Stimulated activated CD4-positive, alpha-beta T cell treated with anti-CD3 and anti-CD28 coated beads, Interleukin-12 subunit alpha, Interleukin-12 subunit beta, amount 100 ng/mL, for 4 hours (primary cell): ENCODE measurements around the gene PMVK.
"Not testable (repeated sequence)": the region's sequence is repeated elsewhere in the genome, so short reads cannot be mapped to it uniquely, and the experiment has no call there.

Experiments used
- DNase-seq: peaks from one replicate; pipeline ENCODE4 v3.0.0-alpha.2; 2020

Gene PMVK

DNA sequence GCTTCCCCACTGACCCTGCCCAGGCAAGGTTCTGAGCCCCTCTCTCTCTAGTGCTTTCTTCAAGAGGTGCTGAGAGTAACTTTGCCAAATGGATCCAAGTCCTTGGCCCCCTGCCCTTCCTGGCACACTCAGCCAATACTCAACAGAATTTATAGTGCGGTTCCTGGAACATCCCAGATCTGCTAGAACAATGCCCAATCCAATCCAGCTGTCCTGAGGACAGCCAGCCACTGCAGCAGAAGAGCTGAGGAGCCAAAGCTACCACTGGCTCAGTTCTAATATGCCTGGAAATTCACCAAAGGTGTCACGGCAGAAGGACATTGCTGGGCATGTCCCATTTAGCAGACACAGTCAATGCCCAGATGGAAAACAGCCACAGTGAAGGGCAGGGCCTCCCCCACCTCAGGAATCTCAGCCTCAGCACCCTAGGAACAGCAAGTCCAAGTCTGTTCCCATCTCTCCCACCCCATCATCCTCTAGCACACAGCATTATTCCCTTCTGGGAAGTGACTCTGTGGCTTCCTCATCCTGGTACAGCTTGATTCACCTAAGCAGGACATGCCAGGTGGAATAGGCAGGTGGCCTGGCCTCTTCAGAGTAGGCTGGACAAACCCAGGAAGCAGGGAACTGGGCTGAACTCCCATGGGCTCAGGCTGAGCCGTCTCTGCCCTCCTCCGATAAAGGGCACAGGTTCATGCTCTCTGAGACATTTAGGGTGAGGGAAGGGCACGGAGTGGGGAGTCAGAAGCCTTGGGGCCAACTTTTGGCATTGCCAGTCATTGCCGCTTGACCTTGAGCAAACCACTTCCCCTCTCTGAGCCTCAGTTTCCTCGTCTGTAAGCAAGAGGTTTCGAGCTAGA is 24.6 kb downstream of the PMVK start:
- DNase-seq = no peak

GRCh38 chr1:154910851-154911250 is 25.7 kb downstream of the PMVK start:
- no peak for DNase-seq

- no peak for DNase-seq
Observed at GRCh38 chr1:154908937-154909336, 27.6 kb downstream of the PMVK start.

- DNase-seq = not testable (repeated sequence)
Observed at GRCh38 chr1:154908129-154908528, 28.4 kb downstream of the PMVK start.

DNA sequence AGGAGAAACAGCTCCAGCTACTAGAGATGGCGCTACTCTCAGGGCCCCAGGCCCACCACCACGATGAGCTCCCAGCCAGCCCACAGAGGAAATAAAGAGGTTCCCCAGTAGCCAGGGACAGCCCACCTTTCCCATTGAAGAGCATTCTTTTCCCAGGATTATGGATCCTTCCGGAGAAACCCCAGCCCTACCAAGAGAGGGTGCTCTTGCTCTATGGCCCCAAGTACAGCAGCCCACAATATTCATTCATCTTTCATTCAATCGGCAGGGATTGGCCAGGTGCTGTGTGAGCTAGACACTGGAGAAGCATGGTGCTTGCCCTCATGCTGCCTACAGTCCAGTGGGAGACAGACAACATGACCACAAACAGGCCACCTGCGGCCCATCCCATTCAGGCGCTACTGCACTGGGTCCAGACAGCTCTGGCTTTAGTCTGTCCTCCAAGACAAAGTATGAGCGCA is 29.9 kb downstream of the PMVK start:
- no peak for DNase-seq

GRCh38 chr1:154902938-154903566 is 33.5 kb downstream of the PMVK start:
- DNase-seq = no peak

- no peak for DNase-seq
Observed at GRCh38 chr1:154901591-154901990, 34.9 kb downstream of the PMVK start.

DNA sequence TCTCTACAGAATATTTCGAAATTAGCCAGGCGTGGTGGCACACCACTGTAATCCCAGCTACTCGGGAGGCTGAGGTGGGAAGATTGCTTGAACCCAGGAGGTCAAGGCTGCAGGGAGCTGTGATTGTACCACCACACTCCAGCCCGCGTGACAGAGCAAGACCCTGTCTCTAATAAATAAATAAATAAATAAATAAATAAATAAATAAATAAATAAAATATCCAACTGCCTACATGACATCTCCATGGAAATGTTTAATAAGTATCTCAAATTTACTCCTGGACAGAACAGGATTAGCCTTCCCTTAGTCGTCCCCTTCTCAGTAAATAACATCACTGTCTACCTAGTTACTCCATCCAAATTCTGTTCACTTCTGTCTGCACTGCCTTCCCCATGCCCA is 37.5 kb downstream of the PMVK start:
- no peak for DNase-seq

GRCh38 chr1:154896771-154897286 is 39.7 kb downstream of the PMVK start:
- DNase-seq = no peak

- no peak for DNase-seq
Observed at GRCh38 chr1:154895798-154896197, 40.7 kb downstream of the PMVK start.

- DNase-seq = no peak
Observed at GRCh38 chr1:154891452-154891851, 45.1 kb downstream of the PMVK start.

- DNase-seq = no peak
Observed at GRCh38 chr1:154888757-154889156, 47.8 kb downstream of the PMVK start.

- DNase-seq = no peak
Observed at GRCh38 chr1:154886281-154887015, 50.1 kb downstream of the PMVK start.

DNA sequence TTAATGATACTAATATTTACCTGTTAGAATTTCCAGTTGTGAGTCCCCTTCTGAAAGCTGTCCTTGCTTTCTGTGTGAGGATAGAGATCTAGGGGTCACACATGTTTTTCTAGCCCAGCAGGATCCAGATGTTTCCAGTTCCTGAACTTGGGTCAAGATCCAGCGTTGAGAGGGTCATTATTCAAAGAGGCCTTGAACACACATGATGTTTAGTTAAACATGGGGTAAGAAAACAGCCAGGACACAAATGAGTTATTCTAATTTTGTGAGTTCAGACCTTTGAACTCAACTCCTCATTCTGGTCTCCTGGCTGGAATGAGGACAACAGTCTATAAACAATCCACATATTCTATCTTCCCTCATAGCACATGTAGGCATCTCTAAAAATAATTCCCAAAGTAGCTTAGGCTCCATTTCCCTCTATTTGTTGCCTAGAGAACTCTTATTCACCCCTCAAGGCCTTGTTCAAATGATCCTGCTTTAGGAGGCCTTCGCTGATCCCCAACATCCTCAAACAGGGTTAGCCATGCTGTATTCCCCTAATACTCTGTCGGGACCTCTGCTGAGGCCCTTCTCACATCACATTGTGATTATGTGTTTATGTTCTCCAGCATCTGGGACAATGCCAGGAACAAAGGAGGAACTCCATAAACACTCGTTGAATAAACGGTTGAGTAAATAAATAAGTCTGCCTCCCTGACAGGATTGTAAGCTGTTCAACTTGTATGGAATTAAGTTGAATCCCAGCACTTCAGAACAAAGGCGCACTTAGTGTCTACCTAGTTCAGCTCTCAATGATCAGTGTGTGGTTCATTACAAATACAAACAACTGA is 51.4 kb downstream of the PMVK start:
- DNase-seq = no peak

DNA sequence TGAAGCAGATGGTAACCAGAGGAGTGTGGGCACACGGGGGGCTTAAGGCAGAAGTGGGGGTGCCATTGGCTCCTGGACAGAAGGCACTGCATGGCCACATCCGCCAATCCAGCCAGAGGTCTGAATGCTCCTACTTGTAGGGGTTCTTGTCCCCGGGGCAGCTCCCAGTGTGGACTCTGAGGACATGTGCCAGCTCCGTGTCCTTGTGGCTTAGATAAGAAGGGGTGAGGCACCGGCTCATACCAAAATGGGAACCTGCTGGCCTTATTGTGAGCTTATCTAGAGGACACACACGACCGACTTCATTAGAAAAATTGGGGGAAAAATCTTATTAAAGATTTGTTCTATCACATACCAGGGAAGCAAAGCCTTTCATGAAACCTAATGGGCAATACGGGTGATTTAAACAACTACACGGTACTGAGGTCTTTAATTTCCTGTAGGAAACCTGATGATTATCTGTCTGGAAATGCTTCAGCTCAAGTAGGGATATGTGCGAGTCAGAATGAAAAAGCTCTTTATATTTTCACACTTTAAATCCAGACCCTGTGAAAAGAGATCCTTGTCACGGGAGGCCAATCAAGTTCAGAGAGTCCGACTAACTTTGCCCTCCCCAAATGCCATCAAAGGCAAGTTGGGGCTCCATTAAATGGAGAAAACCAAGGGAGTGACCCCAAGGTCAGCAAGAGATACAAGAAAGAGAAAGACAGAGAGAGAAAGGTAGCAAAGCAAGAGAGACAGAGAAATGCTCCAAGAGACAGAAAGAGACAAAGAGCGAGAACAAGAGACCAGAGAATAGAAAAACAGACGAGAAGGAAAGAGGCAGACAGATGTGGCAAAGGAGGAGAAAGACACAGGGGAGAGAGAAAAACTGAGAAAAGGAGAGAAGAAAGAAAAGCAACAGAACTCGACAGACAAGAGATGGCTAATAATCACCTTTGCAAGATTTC is 52.3 kb downstream of the PMVK start:
- DNase-seq = no peak

- DNase-seq = no peak
Observed at GRCh38 chr1:154881820-154882535, 54.5 kb downstream of the PMVK start.

DNA sequence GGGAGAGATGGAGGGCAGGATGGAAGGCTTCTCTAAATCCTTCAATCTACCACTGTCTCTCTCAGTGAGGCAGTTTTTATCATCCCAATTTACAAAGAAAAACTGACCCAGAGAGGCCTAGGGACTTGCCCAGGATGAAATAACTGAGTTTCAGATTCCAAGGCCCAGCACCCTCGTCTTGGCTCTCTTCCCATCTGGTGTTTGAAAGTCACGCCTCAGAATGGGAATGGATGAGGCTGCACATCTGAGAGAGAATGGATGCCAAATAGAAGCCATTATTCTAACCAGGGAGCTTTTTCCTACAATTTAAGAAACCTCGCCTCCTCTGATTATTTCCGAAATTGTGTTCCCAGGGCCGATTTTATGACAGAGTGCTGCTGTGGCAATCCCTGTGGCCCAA is 55.8 kb downstream of the PMVK start:
- DNase-seq = no peak

DNA sequence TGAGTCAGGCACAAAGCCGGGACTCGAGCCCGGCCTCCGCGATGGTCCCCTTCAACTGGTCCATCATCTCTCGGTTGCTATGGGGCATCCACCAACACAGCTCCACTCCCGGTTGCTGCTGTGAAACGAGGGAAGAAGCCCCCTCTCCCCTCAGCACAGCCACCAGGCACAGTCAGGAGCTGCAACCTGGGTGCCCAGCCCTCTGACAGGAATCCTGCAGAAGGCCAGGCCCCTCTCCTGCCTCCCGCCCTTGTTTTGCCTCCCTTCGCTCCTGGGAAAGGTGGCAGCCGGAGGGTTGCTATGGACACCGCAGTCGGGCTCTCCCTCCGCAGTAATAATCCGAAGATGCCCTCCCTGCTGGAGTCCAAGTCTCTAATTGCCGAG is 57.5 kb downstream of the PMVK start:
- no peak for DNase-seq

GRCh38 chr1:154878371-154879037 is 58.0 kb downstream of the PMVK start:
- peak; percentile 69 for DNase-seq

GRCh38 chr1:154877370-154877974 is 59.0 kb downstream of the PMVK start:
- DNase-seq = no peak
